ENCODE measurements around the gene RAPH1.

The RAPH1 gene

GRCh38 chr2:203535078-203535783, at the start of gene RAPH1:
TSS of gene RAPH1 (minus strand) at chr2:203535301. CDS start at chr2:203495353, 39,948 bp downstream.
- DNase-seq (ENCODE audit: low read depth in 3 of 3) = peak; percentile 32 to 53 (median 52)

GRCh38 chr2:203584784-203585183, 49.7 kb upstream of the RAPH1 start:
- DNase-seq (ENCODE audit: low read depth in 3 of 3) = no peak

GRCh38 chr2:203583701-203584100, 48.6 kb upstream of the RAPH1 start:
- DNase-seq (ENCODE audit: low read depth in 3 of 3) = peak in 1 of 3 donors; percentile 18

GRCh38 chr2:203583084-203583695, 48.1 kb upstream of the RAPH1 start:
- no peak for DNase-seq (ENCODE audit: low read depth in 3 of 3)

GRCh38 chr2:203582468-203582867, 47.4 kb upstream of the RAPH1 start:
- no peak for DNase-seq (ENCODE audit: low read depth in 3 of 3)

- DNase-seq (ENCODE audit: low read depth in 3 of 3) = no peak
Observed at GRCh38 chr2:203580844-203581243, 45.7 kb upstream of the RAPH1 start.

- no peak for DNase-seq (ENCODE audit: low read depth in 3 of 3)
Observed at GRCh38 chr2:203579730-203580129, 44.6 kb upstream of the RAPH1 start.

- peak; percentile 8 to 30 (median 20) for DNase-seq (ENCODE audit: low read depth in 3 of 3)
Observed at GRCh38 chr2:203578759-203579643, 43.9 kb upstream of the RAPH1 start.

GRCh38 chr2:203574824-203575223, 39.7 kb upstream of the RAPH1 start:
- no peak for DNase-seq (ENCODE audit: low read depth in 3 of 3)

GRCh38 chr2:203572316-203572715, 37.2 kb upstream of the RAPH1 start:
- no peak for DNase-seq (ENCODE audit: low read depth in 3 of 3)

GRCh38 chr2:203569677-203570316, 34.7 kb upstream of the RAPH1 start:
- DNase-seq (ENCODE audit: low read depth in 3 of 3) = no peak

GRCh38 chr2:203567691-203568090, 32.6 kb upstream of the RAPH1 start:
- DNase-seq (ENCODE audit: low read depth in 3 of 3) = no peak

GRCh38 chr2:203566161-203566560, 31.1 kb upstream of the RAPH1 start:
- no peak for DNase-seq (ENCODE audit: low read depth in 3 of 3)

GRCh38 chr2:203565076-203565475, 30.0 kb upstream of the RAPH1 start:
- no peak for DNase-seq (ENCODE audit: low read depth in 3 of 3)

GRCh38 chr2:203562268-203562667, 27.2 kb upstream of the RAPH1 start:
- DNase-seq (ENCODE audit: low read depth in 3 of 3) = no peak

GRCh38 chr2:203559641-203560040, 24.5 kb upstream of the RAPH1 start:
- no peak for DNase-seq (ENCODE audit: low read depth in 3 of 3)

- no peak for DNase-seq (ENCODE audit: low read depth in 3 of 3)
Observed at GRCh38 chr2:203553784-203554183, 18.7 kb upstream of the RAPH1 start.

- DNase-seq (ENCODE audit: low read depth in 3 of 3) = no peak
Observed at GRCh38 chr2:203551778-203552177, 16.7 kb upstream of the RAPH1 start.

GRCh38 chr2:203550266-203550665, 15.2 kb upstream of the RAPH1 start:
- DNase-seq (ENCODE audit: low read depth in 3 of 3) = no peak

- DNase-seq (ENCODE audit: low read depth in 3 of 3) = no peak
Observed at GRCh38 chr2:203549406-203549805, 14.3 kb upstream of the RAPH1 start.

GRCh38 chr2:203548887-203549286, 13.8 kb upstream of the RAPH1 start:
- DNase-seq (ENCODE audit: low read depth in 3 of 3) = no peak

GRCh38 chr2:203547356-203547755, 12.3 kb upstream of the RAPH1 start:
- DNase-seq (ENCODE audit: low read depth in 3 of 3) = no peak

All from stimulated activated CD4-positive, alpha-beta T cell treated with anti-CD3 and anti-CD28 coated beads, TNF-alpha, amount 100 ng/mL, for 48 hours (primary cell).